Stromal cell of bone marrow (primary cell): ENCODE measurements around the gene PCGF3.
"Not testable (repeated sequence)": the region's sequence is repeated elsewhere in the genome, so short reads cannot be mapped to it uniquely, and the experiment has no call there.

ENCODE experiments used
- DNase-seq: peaks from one replicate; pipeline ENCODE4 v3.0.0-alpha.2; 2012; ENCODE audit warnings: low read depth

PCGF3 gene

GRCh38 chr4:704198-704891 lies 1.3 kb upstream of the PCGF3 start:
- DNase-seq = no peak

- DNase-seq = no peak
Measured at GRCh38 chr4:704971-705277, 708 bp upstream of the PCGF3 start.

GRCh38 chr4:706083-706633 lies 526 bp downstream of the PCGF3 start:
- DNase-seq = not testable (repeated sequence)

- no peak for DNase-seq
Measured at GRCh38 chr4:706834-707598, 1.4 kb downstream of the PCGF3 start.

GRCh38 chr4:707929-708630 lies 2.4 kb downstream of the PCGF3 start:
- no peak for DNase-seq

GRCh38 chr4:708631-708933 lies 3.0 kb downstream of the PCGF3 start:
- no peak for DNase-seq

GRCh38 chr4:709348-709747 lies 3.7 kb downstream of the PCGF3 start:
- no peak for DNase-seq

- no peak for DNase-seq
Measured at GRCh38 chr4:710116-710515, 4.5 kb downstream of the PCGF3 start.

- no peak for DNase-seq
Measured at GRCh38 chr4:710916-711315, 5.3 kb downstream of the PCGF3 start.

- DNase-seq = no peak
Measured at GRCh38 chr4:712093-712492, 6.5 kb downstream of the PCGF3 start.

- no peak for DNase-seq
Measured at GRCh38 chr4:712916-713632, 7.4 kb downstream of the PCGF3 start.

- no peak for DNase-seq
Measured at GRCh38 chr4:714087-714486, 8.5 kb downstream of the PCGF3 start.

- no peak for DNase-seq
Measured at GRCh38 chr4:717601-718320, 12.1 kb downstream of the PCGF3 start.

- no peak for DNase-seq
Measured at GRCh38 chr4:718460-718859, 12.8 kb downstream of the PCGF3 start.

- DNase-seq = no peak
Measured at GRCh38 chr4:720111-720860, 14.7 kb downstream of the PCGF3 start.

GRCh38 chr4:721261-722168 lies 15.9 kb downstream of the PCGF3 start:
- no peak for DNase-seq

GRCh38 chr4:722169-722725 lies 16.6 kb downstream of the PCGF3 start:
- no peak for DNase-seq

GRCh38 chr4:722851-723360 lies 17.3 kb downstream of the PCGF3 start:
- DNase-seq = no peak

GRCh38 chr4:723751-724530 lies 18.3 kb downstream of the PCGF3 start:
- no peak for DNase-seq
